ENCODE measurements around the gene SLCO4A1. TPM values are rescaled to one million over a fixed set of nuclear protein-coding genes. Genes with fewer than 3 reads are reported as not detected.
A peak's percentile ranks its signal among the peaks of the same experiment; 100 is the strongest.

SLCO4A1 gene
- total and polyA plus RNA-seq, 2 donors (not counting 1 experiment from before 2014, with no cell fraction given), result 2.1 to 79.5 TPM

GRCh38 chr20:62597416-62598115, 44.7 kb upstream of the SLCO4A1 start:
- Histone ChIP-seq H3K9ac (ENCODE audit: low read length) (no peak overlapping the region), H3K79me2 (ENCODE audit: control insufficient read depth, insufficient read depth, low read length) (no peaks in the 10 kb centered on the region), H3K36me3 (replicated peaks in 1 of 2; ENCODE audit: control extremely low read depth in 1 of 2, control insufficient read depth in 1 of 2, extremely low read depth in 1 of 2, insufficient read depth in 2 of 2, low read length in 1 of 2) (no peaks in the 10 kb centered on the region), H3K9me3 (ENCODE audit: control extremely low read depth in 1 of 3, control insufficient read depth in 2 of 3, insufficient read depth in 1 of 3, low read length in 2 of 3) (peaks cover 0 to 22% (median 0%) of the 10 kb centered on the region in 3 donors), H3K27ac (ENCODE audit: low read length in 2 of 2) (no peak overlapping the region), H3K27me3 (replicated peaks in 1 of 4; ENCODE audit: control extremely low read depth in 1 of 4, control insufficient read depth in 3 of 4, insufficient read depth in 4 of 4, low read length in 3 of 4) (peaks cover 0 to 23% (median 6%) of the 10 kb centered on the region in 4 experiments), H4K20me1 (ENCODE audit: control insufficient read depth, insufficient read depth, low read length, poor library complexity, severe bottlenecking) (no peaks in the 10 kb centered on the region), H3K4me1 (ENCODE audit: control insufficient read depth in 2 of 2, insufficient read depth in 2 of 2, low read length in 2 of 2) (peaks cover 20 to 24% of the 10 kb centered on the region in 2 donors), H2AFZ (ENCODE audit: insufficient read depth, low read depth, low read length, poor library complexity, severe bottlenecking) (no peak overlapping the region), H3K4me2 (replicated peaks; ENCODE audit: low read depth, low read length, poor library complexity, severe bottlenecking) (no peak overlapping the region), H3K4me3 (ENCODE audit: control extremely low read depth in 1 of 5, extremely low read depth in 1 of 5, insufficient read depth in 1 of 5, low read depth in 2 of 5, low read length in 4 of 5) (no peak overlapping the region)
- ChIA-PET POLR2A (interaction anchor here (0.6 kb wide), 1 partner anchor 54 kb away, joined by 5 read pairs; no protein-coding TSS in a partner anchor), CTCF (no interaction called here)
- no peak overlapping the region for H3K4me3 Mint-ChIP-seq
- no peaks in the 10 kb centered on the region for H3K9me3 Mint-ChIP-seq (ENCODE audit: insufficient read depth)
- H3K27me3 Mint-ChIP-seq, result peaks cover 18% of the 10 kb centered on the region
- DNase-seq (no peak), ATAC-seq (ENCODE audit: low read depth) (no peak)
- 95% methylated on average over 14 of the region's 15 CpGs for WGBS (ENCODE audit: insufficient coverage)
- TF ChIP-seq EZH2 (IDR thresholded peaks at IDR 0.05; ENCODE audit: borderline replicate concordance, insufficient read depth, low read depth, low read length, poor library complexity, severe bottlenecking) (no peak), CTCF (IDR thresholded peaks at IDR 0.05) (no peak)
- H3K4me1 Mint-ChIP-seq, result peaks cover 45% of the 10 kb centered on the region
- intact Hi-C loops (cut with micrococcal nuclease), result no loop called here
- no peak overlapping the region for H3K27ac Mint-ChIP-seq

GRCh38 chr20:62598761-62599194, 43.5 kb upstream of the SLCO4A1 start:
- 64% methylated on average over 13 of the region's 13 CpGs for WGBS (ENCODE audit: insufficient coverage)
- no peaks in the 10 kb centered on the region for H4K20me1 ChIP-seq (ENCODE audit: control insufficient read depth, insufficient read depth, low read length, poor library complexity, severe bottlenecking)
- Mint-ChIP-seq H3K4me1 (peaks cover 56% of the 10 kb centered on the region), H3K27ac (no peak overlapping the region), H3K4me3 (peak overlapping the region; percentile 33), H3K9me3 (ENCODE audit: insufficient read depth) (no peaks in the 10 kb centered on the region), H3K27me3 (peaks cover 14% of the 10 kb centered on the region)
- ATAC-seq (ENCODE audit: low read depth) (peak; percentile 52), DNase-seq (no peak)
- ChIA-PET POLR2A (no interaction called here), CTCF (interaction anchor here (1.2 kb wide), 1 partner anchor 18 kb away, joined by 4 read pairs; no protein-coding TSS in a partner anchor)
- intact Hi-C loops (cut with micrococcal nuclease), result no loop called here
- H3K4me2 ChIP-seq (replicated peaks; ENCODE audit: low read depth, low read length, poor library complexity, severe bottlenecking), result peak overlapping the region; percentile 45
- H3K9ac ChIP-seq (ENCODE audit: low read length), result no peak overlapping the region
- no peak overlapping the region for H3K27ac ChIP-seq (ENCODE audit: low read length in 2 of 2)
- H3K9me3 ChIP-seq (ENCODE audit: control extremely low read depth in 1 of 3, control insufficient read depth in 2 of 3, insufficient read depth in 1 of 3, low read length in 2 of 3), result peaks cover 0 to 22% (median 0%) of the 10 kb centered on the region in 3 donors
- H3K27me3 ChIP-seq (replicated peaks in 1 of 4; ENCODE audit: control extremely low read depth in 1 of 4, control insufficient read depth in 3 of 4, insufficient read depth in 4 of 4, low read length in 3 of 4), result peaks cover 0 to 23% (median 6%) of the 10 kb centered on the region in 4 experiments
- H3K4me3 ChIP-seq (ENCODE audit: control extremely low read depth in 1 of 5, extremely low read depth in 1 of 5, insufficient read depth in 1 of 5, low read depth in 2 of 5, low read length in 4 of 5), result no peak overlapping the region
- no peak overlapping the region for H2AFZ ChIP-seq (ENCODE audit: insufficient read depth, low read depth, low read length, poor library complexity, severe bottlenecking)
- H3K36me3 ChIP-seq (replicated peaks in 1 of 2; ENCODE audit: control extremely low read depth in 1 of 2, control insufficient read depth in 1 of 2, extremely low read depth in 1 of 2, insufficient read depth in 2 of 2, low read length in 1 of 2), result no peaks in the 10 kb centered on the region
- peaks cover 32 to 36% of the 10 kb centered on the region in 2 donors for H3K4me1 ChIP-seq (ENCODE audit: control insufficient read depth in 2 of 2, insufficient read depth in 2 of 2, low read length in 2 of 2)
- TF ChIP-seq CTCF (IDR thresholded peaks at IDR 0.05) (no peak), EZH2 (IDR thresholded peaks at IDR 0.05; ENCODE audit: borderline replicate concordance, insufficient read depth, low read depth, low read length, poor library complexity, severe bottlenecking) (no peak)
- H3K79me2 ChIP-seq (ENCODE audit: control insufficient read depth, insufficient read depth, low read length), result no peaks in the 10 kb centered on the region

Measured in B cell (primary cell).